K562 (cell line): ENCODE data around the gene C1QTNF8.
A peak's percentile ranks its signal among the peaks of the same experiment; 100 is the strongest.

Experiments used
- ADNP ChIP-seq: fragments of 200-800 bp; sonication (Bioruptor generic); IDR thresholded peaks from 2 replicates; pipeline ENCODE4 v1.6.1; 2016; ENCODE audit warnings: missing genetic modification characterization, missing compliant biosample characterization
- BHLHE40 ChIP-seq: IDR thresholded peaks from 2 replicates; pipeline ENCODE4 v1.6.1; 2011; ENCODE audit warnings: low read length, improper control_type of control experiment
- CHD2 ChIP-seq: IDR thresholded peaks from 2 replicates; pipeline ENCODE4 v1.6.1; 2011; ENCODE audit warnings: low read depth, low read length
- HDAC8 ChIP-seq: fragments of 450-650 bp; IDR thresholded peaks from 2 replicates; pipeline ENCODE4 v1.6.1; 2016; ENCODE audit warnings: mild to moderate bottlenecking, missing genetic modification characterization, moderate library complexity, missing compliant biosample characterization
- JUNB ChIP-seq: fragments of 450-650 bp; formaldehyde crosslinking; conservative IDR thresholded peaks from 2 replicates; pipeline ENCODE4 v1.4.0; 2020; ENCODE audit warnings: mild to moderate bottlenecking
- KDM1A ChIP-seq, 2 experiments: fragments of 450-650 bp; IDR thresholded peaks; 2 replicates each; pipeline ENCODE4 v1.6.1; 2016; ENCODE audit warnings: mild to moderate bottlenecking in 2 of 2
- POLR2A ChIP-seq: fragments of 450-650 bp; conservative IDR thresholded peaks from 2 replicates; pipeline ENCODE4 v1.6.1; 2016
- POLR2AphosphoS5 ChIP-seq: IDR thresholded peaks from 2 replicates; pipeline ENCODE4 v1.6.1; 2011; ENCODE audit warnings: mild to moderate bottlenecking, low read depth, low read length, moderate library complexity; ENCODE audit not compliant: control insufficient read depth, insufficient read depth
- PREB ChIP-seq: sonication (generic); formaldehyde crosslinking; IDR thresholded peaks from 2 replicates; pipeline ENCODE4 v1.8.1; 2023; ENCODE audit warnings: mild to moderate bottlenecking, missing genetic modification reagents
- SP1 ChIP-seq: sonication (generic); formaldehyde crosslinking; IDR thresholded peaks from 2 replicates; pipeline ENCODE4 v1.8.1; 2022; ENCODE audit warnings: mild to moderate bottlenecking, missing genetic modification reagents
- ZNF431 ChIP-seq: sonication (generic); formaldehyde crosslinking; IDR thresholded peaks from 2 replicates; pipeline ENCODE4 v1.8.0; 2022; ENCODE audit warnings: mild to moderate bottlenecking, missing genetic modification reagents
- ZNF444 ChIP-seq: fragments of 250-450 bp; sonication (Bioruptor Pico); IDR thresholded peaks from 2 replicates; pipeline ENCODE4 v1.4.0; 2020; ENCODE audit warnings: mild to moderate bottlenecking, moderate library complexity
- TF ChIP-seq, protein P1 (sequence below), 3 experiments: IDR thresholded peaks in 2 of 3; conservative IDR thresholded peaks in 1 of 3; 2 replicates each; pipeline ENCODE4 v1.5.1; 2011 to 2012; ENCODE audit warnings: low read length in 3 of 3, mild to moderate bottlenecking in 3 of 3, control low read depth in 2 of 3, improper control_type of control experiment in 1 of 3, inconsistent platforms in 1 of 3, low read depth in 1 of 3, mixed read lengths in 1 of 3, moderate library complexity in 1 of 3; ENCODE audit not compliant: insufficient read depth in 2 of 3

DNA sequence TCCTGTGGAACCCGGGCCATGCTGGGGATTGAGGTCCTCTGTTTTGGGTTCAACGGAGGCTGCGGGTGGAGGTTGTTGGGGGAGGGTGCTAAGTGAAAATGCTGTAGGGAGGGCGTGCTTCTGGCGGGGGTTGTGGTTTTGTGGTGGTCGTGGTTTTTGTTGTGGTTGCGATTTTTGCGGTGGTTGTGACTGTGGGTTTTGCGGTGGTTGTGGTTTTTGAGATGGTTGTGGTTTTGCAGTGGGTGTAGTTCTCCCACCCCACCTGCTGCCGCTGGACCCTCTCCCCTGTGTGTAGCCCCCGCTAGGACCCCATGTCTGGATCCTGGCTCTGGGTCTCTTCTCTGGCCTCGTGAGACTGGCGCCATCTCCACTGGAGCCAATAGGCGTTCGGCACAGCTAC is 28.4 kb downstream of the C1QTNF8 start:
- TF ChIP-seq CHD2, result no peak
- TF ChIP-seq, protein P1, sequence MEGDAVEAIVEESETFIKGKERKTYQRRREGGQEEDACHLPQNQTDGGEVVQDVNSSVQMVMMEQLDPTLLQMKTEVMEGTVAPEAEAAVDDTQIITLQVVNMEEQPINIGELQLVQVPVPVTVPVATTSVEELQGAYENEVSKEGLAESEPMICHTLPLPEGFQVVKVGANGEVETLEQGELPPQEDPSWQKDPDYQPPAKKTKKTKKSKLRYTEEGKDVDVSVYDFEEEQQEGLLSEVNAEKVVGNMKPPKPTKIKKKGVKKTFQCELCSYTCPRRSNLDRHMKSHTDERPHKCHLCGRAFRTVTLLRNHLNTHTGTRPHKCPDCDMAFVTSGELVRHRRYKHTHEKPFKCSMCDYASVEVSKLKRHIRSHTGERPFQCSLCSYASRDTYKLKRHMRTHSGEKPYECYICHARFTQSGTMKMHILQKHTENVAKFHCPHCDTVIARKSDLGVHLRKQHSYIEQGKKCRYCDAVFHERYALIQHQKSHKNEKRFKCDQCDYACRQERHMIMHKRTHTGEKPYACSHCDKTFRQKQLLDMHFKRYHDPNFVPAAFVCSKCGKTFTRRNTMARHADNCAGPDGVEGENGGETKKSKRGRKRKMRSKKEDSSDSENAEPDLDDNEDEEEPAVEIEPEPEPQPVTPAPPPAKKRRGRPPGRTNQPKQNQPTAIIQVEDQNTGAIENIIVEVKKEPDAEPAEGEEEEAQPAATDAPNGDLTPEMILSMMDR (IDR thresholded peaks at IDR 0.05 in 2 of 3, conservative IDR thresholded peaks at IDR 0.05 in 1 of 3; ENCODE audit: insufficient read depth in 2 of 3, low read depth in 1 of 3, low read length in 3 of 3), result no peak
- no peak for TF ChIP-seq SP1
- TF ChIP-seq POLR2AphosphoS5, result no peak
- no peak for TF ChIP-seq ZNF444 (CRISPR knock-in tag)
- TF ChIP-seq ADNP (tag), result no peak
- no peak for TF ChIP-seq BHLHE40
- no peak for TF ChIP-seq HDAC8 (tag)
- peak in 1 of 2 experiments; percentile 25; a peak in 1 of 4 replicates for TF ChIP-seq KDM1A (IDR thresholded peaks at IDR 0.05)
- TF ChIP-seq JUNB, result no peak
- no peak for TF ChIP-seq POLR2A
- TF ChIP-seq ZNF431, result no peak
- no peak for TF ChIP-seq PREB
